ENCODE measurements around the gene DST.
"Not testable (repeated sequence)": the region's sequence is repeated elsewhere in the genome, so short reads cannot be mapped to it uniquely, and the experiment has no call there.

The DST gene

DNA sequence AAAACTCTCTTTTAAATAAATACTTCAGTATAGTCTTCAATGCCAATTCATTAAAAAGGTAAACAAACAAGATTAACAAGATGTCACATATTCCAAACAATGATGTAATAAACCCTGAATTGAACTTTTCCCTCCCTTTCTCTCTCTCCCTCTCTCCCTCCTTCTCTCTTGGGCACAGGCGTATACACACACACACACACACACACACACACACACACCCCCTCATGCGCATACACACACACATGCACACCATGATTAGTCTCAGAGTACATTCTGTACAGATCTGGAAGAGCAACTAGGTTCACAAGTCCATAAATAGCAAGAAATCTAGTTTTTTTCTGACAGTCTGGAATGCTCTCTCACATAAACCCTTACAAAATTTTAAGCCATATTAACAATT, 128.3 kb downstream of the DST start:
- DNase-seq, result no peak

DNA sequence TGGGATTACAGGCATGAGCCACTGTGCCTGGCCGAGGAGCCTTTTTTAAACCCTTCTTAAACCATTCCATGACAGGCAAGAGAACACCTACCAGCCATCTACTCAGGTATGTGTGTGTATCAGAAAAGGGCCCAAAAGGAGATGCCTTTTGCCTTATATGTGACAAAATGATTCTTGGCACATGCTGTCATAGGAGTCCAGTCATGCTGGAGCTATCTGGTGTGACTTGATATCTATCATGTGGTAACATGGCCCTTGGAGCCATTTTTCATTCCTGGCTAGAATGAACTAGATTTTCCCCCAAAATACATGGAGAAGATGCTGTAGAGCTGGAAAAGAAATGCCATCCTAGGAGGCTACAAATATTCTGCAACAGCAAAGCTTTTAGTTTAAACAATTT, 129.1 kb downstream of the DST start:
- DNase-seq, result peak; percentile 22

DNA sequence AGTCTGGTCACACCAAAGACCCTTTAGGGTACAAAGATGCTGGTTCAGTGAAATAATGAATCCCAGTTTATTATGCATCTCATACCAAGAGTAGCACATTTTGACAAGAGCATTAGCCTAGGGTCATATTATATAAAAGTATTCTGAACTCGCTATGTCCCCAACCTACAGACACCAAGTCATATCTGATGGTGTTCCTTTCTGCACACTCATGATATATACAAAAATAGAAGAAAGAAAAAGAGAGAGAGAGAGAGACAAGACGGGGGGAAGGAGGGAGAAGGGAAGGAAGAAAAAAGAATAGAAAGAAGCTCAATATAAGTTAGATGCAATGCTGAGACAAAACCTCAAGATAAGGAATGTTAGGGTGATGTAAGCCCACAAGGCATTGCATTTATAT, 131.1 kb downstream of the DST start:
- DNase-seq, result no peak

DNA sequence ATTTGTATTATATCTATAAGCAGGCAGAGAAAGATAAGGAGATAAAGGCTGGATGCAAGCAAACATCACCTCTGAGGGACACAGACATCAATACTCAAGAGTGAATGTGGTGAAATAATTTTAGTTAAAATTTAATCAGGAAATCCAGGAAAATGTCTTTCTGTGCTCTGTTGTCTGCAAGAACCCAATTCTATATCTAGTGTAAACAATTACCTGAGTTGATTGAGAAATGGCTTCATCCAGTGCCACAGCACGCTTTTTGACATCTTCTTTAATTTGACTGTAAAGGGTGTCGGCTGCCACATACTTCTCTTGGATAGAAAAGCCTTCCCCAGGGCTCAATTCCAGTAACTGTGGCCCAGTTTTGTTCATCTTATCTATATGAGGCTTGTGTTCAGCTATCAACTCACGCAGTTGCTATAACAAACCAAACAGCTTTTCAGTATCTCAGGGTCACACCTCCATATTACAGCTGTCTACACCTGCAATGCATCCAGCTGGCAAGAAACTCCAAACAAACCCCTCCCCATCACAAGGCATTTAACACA, 131.6 kb downstream of the DST start:
- no peak for DNase-seq

- no peak for DNase-seq
Observed at GRCh38 chr6:56509031-56509430, 133.7 kb downstream of the DST start.

DNA sequence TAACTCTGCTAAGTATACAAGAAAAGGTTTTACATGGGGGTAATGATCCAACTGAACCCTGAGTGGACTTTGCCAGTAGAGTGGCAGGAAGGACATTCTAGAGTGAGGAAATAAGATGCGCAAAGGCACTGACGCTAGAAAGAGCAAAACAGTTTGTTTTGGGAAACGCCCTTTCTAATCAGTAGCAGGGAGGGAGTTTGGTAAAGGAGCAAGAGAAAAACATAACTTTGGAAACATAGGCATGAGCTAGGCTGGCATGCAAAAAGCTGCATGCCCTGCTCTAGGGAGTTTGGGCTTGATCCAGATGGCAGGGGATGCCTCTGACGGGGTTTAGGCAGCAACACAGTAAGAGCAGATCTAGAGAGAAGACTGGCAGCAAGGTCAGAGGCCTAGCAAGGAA, 135.2 kb downstream of the DST start:
- no peak for DNase-seq

DNA sequence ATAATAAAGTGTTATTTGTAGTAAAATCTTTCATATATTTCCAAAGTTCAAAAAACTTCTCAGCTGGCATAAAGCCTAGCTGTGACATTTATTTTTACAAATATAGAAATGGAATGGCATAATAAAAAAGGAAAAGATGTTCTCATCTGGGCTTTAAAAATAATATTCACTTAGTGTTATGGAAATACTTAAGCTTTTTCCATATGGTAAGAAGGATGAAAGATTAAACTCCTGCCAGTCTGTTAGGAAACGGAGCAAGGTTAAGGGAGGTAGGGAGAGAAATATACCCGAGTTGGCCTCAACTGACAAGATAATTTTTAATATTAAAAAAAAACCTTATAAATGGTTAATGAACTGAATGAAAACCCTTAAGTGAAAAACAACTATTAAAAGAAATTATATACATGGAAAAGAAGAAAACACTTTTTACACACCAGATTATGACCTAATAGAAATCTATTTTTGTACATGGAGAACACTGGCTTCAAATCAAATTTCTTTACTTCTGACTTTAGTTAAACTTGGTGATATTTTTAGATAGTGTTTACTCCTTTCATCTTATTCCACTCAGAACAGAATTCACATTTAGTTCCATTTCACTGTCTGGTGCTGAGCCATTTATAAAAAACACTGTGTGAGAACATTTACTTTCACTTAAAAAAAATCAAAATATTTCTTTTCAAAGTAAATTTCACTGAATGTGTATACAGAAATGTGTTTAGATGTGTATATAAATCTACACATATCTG, 137.0 kb downstream of the DST start:
- no peak for DNase-seq

- no peak for DNase-seq
Observed at GRCh38 chr6:56501993-56502392, 140.7 kb downstream of the DST start.

DNA sequence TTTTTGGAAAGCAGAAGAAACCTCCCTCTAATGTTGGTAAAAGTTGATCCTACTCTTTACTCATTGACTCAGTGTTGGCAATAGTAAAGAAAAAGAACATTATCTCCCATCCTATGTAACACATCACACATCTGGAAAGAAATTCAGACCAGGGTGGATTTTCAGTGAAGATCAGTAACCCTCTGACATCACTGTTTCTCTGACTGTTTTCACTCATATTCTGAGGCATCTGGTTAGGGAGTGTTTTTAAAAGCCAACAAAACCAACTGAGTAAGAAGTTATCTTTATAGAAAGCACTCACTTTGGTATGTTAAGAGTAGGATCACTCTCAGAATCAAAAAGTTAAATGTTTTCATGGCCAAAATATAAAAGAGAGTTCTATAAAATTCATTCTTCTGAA, 143.6 kb downstream of the DST start:
- no peak for DNase-seq

GRCh38 chr6:56497691-56498090, 145.0 kb downstream of the DST start:
- DNase-seq, result no peak

- no peak for DNase-seq
Observed at GRCh38 chr6:56497240-56497639, 145.4 kb downstream of the DST start.

GRCh38 chr6:56496650-56497049, 146.0 kb downstream of the DST start:
- DNase-seq, result not testable (repeated sequence)

- no peak for DNase-seq
Observed at GRCh38 chr6:56495654-56496053, 147.0 kb downstream of the DST start.

DNA sequence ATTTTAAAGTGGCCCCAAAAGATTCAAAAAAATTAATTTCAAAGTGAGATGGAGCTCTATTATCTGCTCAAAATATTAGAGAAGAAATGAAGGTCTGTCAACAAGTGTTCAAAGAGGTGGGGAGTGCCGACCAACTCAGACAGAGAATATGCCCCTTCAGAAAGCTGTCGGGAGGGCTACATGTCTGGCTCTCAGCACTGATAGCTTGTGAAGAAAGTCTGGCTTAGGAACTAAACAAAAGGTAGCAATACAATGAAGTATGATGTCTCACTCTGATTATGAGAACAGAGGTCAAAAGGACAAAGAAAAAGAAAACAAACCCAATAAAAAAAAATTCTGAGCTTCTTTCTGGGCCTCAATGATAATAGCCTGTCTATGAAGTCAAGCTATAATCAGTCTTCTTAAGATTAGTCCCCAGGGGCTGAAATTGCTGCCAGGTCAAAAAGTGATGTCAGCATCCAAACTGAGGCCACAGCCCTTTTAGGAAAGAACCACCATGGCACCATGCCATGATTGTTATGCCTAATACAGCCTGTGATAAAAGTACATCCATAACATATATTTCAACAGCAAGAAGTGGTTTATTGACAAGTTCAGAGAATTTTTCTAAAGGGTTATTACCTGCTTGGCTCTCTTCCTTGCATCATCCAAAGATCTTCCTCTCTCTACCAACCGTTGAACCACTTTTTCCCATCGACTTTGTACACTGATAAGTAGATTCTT, 150.9 kb downstream of the DST start:
- DNase-seq, result peak; percentile 53

GRCh38 chr6:56490993-56491392, 151.7 kb downstream of the DST start:
- DNase-seq, result peak; percentile 72

DNA sequence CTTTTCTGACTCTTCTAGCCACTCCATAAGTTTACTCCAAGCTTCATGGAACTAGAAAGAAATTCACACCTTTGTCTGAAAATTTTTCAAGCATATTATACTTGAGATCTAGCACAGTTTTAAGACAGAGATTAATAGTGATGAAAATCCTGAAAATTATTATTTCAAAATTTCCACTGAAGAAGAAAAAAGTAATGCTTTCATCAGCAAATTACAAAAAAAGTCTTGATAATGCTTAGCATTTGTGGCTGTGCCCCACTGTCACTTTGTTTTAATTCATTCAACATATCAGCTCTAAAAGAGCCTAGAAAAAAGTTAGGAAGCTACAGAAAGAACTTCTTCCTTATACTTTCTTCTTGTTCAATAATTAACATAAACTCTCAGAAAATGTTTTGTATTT, 153.1 kb downstream of the DST start:
- no peak for DNase-seq

DNA sequence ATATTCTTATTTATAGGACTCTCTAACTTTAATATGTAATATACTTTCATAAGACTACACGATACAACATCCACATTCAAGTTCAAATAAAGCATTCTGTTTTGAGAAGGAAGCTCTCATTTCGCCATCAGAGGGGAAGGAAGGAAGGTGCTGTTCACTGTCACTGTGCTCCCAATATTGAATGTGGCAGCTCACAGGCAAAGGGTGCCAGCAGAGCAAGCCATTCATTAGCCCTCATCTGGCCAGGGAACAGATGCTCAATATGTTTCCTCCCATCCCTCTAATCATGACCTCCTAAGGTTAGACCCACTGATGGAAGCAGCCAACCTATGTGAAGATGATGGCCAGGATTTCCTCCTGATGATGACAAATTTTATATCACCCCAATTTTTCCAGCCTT, 154.4 kb downstream of the DST start:
- DNase-seq, result no peak

DNA sequence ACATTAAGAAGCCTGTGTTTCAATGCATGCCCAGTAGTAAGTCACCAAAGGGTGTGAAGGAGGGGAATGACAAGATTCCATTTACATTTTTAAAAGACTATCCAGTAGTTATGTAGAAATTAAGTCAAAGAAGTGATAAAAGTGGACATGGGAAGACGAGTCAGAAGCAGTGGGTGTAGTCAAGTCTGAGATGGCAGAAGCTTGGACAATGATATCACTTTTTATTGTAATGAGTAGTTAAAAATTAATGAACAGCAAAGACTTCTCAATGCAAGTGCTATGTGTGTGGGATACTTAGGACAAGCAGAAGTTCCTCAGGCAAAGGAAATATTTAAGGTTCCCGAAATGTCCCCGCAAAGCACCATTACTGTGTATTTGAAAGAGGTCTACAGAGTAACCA, 156.0 kb downstream of the DST start:
- no peak for DNase-seq

- peak; percentile 49 for DNase-seq
Observed at GRCh38 chr6:56484669-56485068, 158.0 kb downstream of the DST start.

DNA sequence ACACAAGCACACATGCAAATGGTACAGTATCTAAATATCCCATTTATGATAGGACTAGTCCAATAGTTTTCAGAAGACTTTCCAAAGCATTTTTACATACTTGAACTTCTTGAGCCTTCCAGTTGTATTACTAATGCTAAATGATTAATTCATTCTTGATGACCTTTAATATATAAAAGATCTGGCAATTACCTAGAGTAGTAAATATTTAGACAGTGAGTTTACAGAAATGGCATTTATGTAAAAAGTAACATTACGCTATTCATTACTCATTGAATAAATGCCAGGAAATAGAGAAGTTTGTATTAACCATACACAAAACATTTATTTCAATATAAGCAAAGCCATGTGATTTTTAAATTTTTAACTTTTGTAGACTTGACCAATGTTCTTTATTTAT, 158.8 kb downstream of the DST start:
- DNase-seq, result peak; percentile 57

DNA sequence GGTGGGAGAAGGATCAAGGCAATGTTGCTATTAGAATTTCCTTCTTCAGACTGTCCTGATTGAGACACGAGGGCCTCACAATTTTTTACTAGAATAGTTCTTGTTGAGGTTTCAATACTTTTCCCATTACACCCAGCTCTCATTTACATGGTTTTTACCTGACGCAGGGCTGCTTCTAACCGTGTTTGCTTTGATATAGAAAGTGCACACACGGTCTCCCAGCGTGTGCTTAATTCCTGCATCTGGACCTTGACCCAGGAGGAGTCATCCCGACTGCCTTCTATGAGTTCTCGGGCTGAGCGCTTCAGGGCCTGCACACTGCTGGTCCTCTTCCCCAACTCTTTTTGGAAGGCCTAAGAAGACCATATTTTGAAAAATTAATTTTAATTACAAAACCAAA, 160.2 kb downstream of the DST start:
- DNase-seq, result no peak

DNA sequence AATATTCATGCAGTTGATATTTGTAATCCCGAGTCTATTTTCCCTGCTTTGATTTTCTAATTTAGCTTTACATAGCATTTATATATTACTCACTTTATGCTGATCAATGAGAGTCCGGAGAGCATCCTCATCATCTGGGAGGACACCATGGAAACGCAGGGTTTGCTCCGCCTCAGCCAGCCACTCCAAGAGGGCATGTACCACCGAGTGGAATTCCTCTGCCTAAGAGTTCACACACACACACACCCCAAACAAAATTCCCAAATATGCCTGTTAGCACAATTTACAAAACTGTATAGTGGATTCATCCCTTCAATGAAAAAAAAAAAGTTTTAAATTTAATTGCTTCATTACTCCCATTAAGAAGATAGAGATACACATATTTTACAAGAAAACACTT, 160.7 kb downstream of the DST start:
- no peak for DNase-seq

GRCh38 chr6:56480654-56481337, 161.9 kb downstream of the DST start:
- no peak for DNase-seq

- no peak for DNase-seq
Observed at GRCh38 chr6:56480246-56480645, 162.4 kb downstream of the DST start.

Data from fibroblast of skin of right biceps (primary cell).